DMS153 treated with DMSO at 0.1 percent for 48 hours (cell line): ENCODE results near the gene FLYWCH1.

Experiments used
- DNase-seq: peaks from one replicate; lab custom pipeline; 2025; ENCODE audit not compliant: unreplicated experiment; lab: John Stamatoyannopoulos, UW

The FLYWCH1 gene

DNA sequence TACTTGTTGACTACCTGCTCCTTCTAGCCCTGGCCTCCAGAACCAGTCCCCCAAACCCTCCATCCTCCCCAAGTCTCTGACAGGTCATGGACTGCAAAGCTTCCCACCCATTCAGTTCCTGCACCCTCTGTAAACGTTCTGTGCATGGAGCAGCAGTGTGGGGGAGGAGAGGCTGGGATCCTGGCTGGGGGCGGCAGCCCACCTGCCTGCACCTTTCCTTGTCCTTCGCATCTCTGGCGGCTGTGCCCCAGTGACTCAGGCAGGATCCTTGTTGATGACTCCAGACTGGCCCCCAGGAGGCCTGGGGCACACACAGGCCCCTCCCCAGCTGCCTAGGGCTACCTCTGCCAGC, 70.1 kb downstream of the FLYWCH1 start:
- no peak for DNase-seq

DNA sequence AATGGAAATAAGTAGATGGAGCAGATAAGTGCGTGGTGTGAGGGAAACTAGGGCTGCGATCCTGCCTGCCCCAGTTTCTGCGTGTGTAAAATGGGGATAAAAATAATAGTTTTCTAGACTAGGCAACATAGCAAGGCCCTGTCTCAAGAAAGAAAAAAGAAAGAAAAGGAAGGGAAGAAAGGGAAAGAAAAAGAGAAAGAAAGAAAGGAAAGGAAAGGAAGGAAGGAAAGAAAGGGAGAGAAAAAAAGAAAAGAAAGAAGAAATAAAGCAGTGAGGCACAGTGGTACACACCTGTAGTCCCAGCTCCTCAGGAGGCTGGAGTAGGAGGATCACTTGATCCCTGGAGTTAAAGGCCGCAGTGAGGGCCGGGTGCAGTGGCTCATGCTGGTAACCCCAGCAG, 70.7 kb downstream of the FLYWCH1 start:
- DNase-seq = no peak

DNA sequence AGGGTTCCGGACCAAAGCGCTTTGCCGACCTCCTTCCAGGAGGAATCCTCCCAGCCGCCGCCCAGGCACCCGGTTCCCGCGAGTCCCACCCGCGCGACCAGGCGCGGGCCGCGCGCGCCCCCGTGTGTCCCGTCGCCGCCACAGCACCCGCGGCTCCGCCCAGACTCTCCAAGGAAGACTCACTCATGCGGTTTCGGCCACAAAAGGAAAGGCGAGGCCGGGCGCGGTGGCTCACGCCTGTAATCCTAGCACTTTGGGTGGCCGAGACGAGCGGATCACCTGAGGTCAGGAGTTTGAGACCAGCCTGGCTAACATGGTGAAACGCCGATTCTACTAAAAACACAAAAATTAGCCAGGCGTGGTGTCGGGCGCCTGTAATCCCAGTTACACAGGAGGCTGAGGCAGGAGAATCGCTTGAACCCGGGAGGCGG, 72.0 kb downstream of the FLYWCH1 start:
- peak; percentile 58 for DNase-seq

DNA sequence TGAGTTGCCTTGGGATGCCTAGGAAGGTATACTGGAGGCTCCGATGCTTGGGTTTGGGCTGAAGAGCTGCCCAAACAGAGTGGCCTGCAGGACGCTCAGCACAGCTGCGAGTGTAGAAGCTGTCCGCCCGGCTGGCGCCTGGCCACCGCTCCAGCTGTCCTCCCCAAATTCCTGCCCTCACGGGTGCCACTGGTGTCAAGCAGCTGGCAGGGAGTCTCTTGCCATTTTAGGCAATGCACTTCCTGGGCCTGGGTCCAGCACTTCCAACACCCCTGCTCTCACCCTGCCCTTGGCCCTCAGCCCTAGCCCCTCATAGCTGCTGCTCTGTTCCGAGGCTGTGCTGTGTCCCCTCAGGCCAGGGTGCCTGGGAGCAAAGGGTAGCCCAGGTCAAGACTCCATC, 73.7 kb downstream of the FLYWCH1 start:
- DNase-seq = no peak

DNA sequence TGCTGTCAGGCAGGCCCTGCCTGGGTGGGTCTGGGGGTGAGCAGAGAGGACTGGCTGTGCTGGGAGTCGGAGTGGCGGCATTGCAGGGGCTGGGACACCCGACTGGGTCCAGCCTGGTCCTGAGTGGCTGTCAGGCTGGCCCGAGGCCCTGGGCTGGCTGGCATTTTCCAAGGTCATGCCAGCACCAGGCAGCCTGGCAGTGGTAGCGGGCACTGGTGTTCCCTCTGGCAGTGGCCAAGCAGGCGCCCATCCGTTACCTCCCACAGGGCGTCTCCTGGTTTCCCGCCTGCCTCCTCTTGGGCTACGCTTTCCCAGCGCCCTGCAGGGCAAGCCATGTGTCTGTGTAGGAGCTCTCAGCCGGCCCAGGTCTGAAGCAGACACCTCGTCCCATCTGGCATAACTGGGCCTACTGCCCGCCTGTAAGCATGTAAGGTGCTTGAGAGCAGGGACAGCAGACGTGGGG, 74.2 kb downstream of the FLYWCH1 start:
- DNase-seq = no peak

DNA sequence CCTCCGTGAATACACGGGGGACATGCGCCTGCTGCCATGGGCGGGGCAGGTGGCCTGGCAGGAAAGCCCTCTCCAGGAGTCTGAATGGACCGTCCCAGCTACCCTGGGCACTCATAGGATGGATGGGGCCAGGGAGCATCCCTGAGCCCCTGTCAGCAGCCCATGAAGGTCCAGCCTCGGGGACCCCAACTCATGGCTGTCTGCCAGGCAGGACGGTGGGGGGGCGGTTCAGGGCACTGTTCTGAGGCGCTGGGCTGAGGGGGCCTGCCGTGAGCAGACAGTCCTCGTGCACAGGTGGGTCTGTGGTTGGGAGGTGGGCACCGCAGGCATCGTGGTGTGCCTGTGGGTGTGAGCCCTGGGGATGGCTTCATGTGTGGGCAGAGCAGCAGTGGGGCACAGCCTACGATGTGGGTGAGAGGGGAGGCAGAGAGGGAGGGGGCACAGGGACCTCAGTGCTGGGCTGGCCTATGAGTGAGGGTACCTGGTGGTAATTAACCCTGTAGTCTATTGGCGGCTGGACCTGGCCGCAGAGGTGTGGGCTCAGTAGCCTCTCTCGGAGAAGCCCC, 75.0 kb downstream of the FLYWCH1 start:
- no peak for DNase-seq

DNA sequence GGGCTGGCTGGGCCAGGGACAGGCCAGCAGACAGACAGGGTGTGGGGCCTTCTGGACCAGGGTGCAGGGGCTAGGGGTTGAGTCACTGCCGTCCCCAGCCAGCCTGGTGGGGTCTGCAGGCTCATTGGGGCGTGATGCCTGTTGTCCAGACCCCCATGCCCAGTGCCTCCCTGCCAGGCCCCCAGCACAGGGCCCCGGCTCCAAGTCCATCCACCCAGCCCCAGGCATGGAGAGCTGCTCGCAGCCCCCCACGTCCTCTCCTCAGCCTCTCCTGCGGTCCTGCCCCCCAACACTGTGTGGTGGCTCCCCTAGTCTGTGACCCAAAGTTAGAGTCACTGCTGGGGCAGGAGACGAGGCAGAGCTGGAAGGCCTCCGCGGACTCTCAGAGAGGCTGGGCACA, 75.6 kb downstream of the FLYWCH1 start:
- DNase-seq = no peak

DNA sequence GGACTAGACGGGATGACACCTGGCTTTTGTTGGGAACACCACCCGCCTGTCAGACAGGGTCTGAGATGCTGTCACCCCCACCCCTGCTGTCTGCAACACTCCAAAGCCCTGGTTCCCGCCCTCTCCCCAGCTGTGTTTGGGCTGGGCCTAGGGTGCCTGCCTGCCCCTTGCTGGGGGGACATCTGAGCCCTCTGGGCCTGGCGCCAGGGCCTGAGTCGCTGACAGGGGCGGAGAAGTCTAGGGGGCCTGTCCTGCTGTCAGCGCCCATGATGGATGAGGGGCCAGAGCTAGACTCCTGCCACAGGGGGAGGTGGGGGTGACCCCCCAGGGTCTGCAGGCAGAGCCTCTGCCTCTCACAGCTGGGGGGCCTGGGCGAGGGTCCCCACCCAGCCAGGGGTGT, 76.1 kb downstream of the FLYWCH1 start:
- DNase-seq = no peak

DNA sequence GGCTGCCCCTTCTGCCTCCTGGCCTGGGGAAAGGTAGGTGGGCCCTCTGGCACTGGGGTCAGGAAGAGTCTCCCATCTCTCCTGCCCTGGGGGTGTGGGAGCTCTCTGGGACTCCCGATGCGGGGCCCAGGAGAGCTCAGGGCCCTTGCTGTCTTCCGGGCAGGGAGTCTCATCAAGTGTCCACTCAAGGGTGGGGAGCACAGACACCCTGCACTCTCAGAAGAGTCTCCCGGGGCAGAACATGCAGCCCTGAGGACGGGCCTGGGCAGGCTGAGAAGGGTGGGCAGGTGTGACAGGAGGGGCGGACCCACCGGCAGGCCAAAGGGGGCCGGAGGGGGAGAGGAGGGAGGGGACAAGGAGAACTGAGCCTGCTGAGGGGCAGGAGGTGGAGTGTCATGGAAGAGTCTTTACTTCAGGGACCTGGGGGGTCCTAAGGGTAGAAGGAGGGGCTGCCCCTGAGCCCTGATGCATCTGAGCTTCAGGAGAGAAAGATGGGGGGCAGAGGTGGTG, 76.9 kb downstream of the FLYWCH1 start:
- DNase-seq = no peak

DNA sequence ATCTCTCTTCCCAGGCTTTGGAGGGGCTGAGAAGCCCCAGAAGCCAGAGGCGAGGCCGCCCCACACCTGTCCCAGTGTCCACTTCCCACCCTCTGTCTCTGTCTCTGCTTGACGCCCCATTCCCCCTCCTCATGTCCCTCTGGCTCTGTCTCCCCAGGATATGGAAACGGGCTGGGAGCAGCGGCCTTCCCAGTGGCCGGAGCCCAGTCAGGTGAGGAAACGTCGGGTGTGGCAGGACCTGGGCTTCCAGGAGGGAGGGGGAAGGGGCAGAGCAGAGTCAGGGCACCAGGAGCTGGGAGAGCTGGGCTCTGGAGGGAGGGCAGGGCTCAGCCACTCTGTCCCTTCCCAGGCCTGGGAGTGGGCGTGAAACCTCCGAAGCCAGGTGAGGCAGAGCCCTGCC, 79.2 kb downstream of the FLYWCH1 start:
- DNase-seq = no peak

DNA sequence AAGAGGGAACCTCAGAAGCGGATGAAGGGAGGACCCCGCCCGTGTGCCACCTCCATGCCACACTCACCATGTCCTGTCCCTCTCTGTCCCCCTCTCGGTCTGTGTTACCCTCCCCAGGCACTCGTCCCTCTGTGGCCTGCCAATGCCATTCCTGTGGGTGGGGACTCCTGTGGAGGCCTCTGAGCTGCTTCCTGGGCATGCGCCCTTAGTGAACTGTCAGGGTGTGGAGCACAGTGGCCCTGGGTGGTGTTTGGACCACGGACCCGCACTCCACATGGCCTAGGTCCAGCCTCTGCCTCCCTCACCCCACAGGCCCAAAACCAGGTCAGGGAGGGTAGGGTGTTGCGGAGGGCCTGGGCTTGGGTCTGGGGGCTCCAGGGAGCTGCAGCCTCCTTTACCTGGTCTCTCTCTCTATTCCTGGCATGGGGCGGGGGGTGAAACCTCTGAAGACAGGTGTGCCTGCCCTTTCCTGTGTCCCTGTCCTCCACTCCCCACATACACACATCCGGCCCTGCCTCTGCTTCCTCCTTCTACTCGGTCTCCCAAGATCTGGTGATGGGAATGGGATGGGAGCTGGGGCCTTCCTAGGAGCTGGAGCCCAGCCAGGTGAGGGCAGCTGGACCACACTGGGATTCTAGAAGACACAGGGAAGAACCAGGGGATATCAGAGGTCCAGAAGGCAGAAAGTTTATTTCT, 80.0 kb downstream of the FLYWCH1 start:
- DNase-seq = no peak

DNA sequence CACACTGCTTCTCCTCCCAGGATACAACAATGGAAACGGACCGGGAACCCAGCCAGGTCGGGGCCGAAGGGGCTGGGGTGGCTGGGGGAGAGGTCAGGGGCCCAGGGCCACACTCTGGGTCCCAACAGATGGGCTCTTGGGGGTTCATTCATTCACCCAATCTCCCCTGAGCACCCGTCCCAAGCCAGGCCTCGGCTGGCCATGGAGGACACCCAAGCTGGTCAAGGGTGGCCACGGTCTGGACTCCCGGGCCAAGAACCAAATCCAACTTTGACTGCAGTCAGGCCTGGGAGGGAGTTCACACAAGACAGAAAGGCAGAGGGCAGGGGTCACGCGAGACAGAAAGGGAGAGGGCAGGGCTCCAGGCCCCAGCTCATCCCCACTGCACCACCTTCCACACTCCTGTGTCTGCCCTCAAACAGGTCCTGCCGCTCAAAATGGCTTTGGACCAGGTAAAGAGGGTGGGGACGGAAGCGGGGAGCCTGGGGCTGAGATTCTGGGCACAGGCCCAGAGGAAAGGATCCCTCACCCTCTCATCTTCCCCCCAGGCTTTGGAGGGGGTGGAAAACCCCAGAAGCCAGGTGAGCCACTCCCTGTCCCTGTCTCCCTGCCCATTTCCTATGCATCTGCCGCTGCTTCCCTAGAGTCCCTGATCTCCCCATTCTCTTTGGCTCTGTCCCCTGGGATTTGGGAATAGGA, 80.8 kb downstream of the FLYWCH1 start:
- no peak for DNase-seq

DNA sequence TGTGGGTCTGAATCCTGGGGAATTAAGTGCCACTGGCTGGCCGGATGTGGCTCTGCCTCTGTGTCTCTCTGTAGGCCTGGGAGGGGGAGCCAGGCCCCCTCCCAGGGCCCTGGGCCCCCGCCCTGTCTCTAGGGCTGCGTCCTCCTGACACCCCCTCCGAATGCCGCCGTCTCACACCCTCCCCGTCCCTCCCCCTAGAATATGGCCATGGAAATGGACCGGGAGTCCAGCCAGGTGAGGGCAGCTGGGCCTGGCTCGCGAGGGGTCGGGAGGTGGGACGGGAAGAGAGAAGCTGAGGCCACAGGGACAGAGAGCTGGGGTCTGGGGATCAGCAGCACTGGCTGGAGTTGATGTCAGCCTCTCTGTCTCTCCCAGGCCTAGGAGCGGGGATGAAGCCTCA, 84.6 kb downstream of the FLYWCH1 start:
- DNase-seq = no peak

DNA sequence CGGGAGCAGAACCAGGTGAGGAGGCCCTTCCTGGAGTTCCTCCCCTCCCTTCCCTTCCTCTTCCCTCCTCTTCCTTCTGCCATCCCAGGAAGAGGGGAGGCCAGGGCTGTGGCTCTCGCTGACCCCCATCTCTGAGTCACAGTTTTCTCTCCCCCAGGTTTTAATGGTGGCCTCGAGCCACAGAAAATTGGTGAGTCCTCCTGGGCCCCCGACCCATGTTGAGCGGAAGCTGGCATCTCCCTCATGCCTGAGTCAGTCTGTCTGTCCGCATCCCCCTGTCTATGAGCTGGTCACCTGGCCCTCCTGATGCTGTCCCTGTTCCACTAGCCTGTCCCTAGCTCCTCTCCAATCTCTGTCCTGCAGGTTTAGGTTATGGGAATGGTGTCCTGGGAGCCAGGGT, 88.2 kb downstream of the FLYWCH1 start:
- no peak for DNase-seq

DNA sequence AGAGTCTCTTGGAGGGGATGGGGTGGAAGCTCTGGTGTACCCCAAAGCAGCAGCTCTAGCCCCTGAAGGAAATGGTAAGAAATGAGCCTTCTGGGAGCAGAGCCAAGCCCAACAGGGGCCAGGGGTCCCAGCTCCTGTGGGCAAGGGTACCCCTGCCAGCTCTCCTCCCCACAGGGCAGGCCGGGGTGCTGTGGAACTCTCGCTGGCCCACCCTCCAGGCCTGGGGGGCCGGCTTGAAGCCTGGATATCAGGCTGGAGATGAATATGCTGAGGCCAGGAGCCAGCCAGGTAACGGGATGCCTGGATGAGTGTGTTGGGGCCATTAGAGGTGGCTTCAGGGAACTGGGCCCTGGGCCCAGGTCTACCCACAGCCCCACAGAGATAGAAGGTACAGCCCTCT, 88.8 kb downstream of the FLYWCH1 start:
- DNase-seq = no peak
